PC-9 (cell line): Measurements from ENCODE around the gene ROPN1. TPM values are rescaled to one million over a fixed set of nuclear protein-coding genes. Genes with fewer than 3 reads are reported as not detected.

Source experiments
- BruUV-seq: library from RNA; stranded (reverse); fragments of 400-500 nt; replicated peaks from 2 replicates; lab custom pipeline; 2021; lab: Mats Ljungman, UMichigan
- CTCF ChIA-PET: fragments of 300-600 bp; sonication (Branson Sonifier 250); formaldehyde crosslinking; loops from one replicate; lab custom pipeline; 2022; ENCODE audit warnings: antibody characterized with exemption; lab: Charles Lee
- POLR2A ChIA-PET: fragments of 300-600 bp; sonication (Branson Sonifier 250); formaldehyde crosslinking; loops from one replicate; lab custom pipeline; 2022; ENCODE audit warnings: antibody characterized with exemption; ENCODE audit not compliant: unreplicated experiment; lab: Charles Lee
- DNase-seq, 2 experiments: peaks; one replicate each; pipeline versions ENCODE4 v3.0.0 to v3.0.0-alpha.2; 2015 to 2022; ENCODE audit warnings: mixed read lengths in 1 of 2
- H2AFZ ChIP-seq: fragments of 200-600 bp; sonication (generic); 2 replicates; pipeline ENCODE4 v1.8.1; 2017; ENCODE audit warnings: antibody characterized with exemption
- H3F3A ChIP-seq: fragments of 200-600 bp; sonication (generic); 2 replicates; pipeline ENCODE4 v1.8.1; 2017; ENCODE audit warnings: antibody characterized with exemption, mild to moderate bottlenecking, low read depth; ENCODE audit not compliant: insufficient read depth
- H3K27ac ChIP-seq: fragments of 200-600 bp; sonication (generic); 2 replicates; pipeline ENCODE4 v1.6.1; 2016; ENCODE audit warnings: mixed run types
- H3K27me3 ChIP-seq: fragments of 200-600 bp; sonication (generic); 2 replicates; pipeline ENCODE4 v1.6.1; 2016; ENCODE audit warnings: low read depth, mixed run types; ENCODE audit not compliant: insufficient read depth
- H3K36me3 ChIP-seq: fragments of 200-600 bp; sonication (generic); 2 replicates; pipeline ENCODE4 v1.6.1; 2016; ENCODE audit warnings: low read depth, mixed run types
- H3K4me1 ChIP-seq: fragments of 200-600 bp; sonication (generic); replicated peaks from 2 replicates; pipeline ENCODE4 v1.6.1; 2016; ENCODE audit warnings: mixed run types; ENCODE audit not compliant: insufficient read depth
- H3K4me2 ChIP-seq: fragments of 200-600 bp; sonication (generic); 2 replicates; pipeline ENCODE4 v1.6.1; 2017; ENCODE audit warnings: mixed run types
- H3K4me3 ChIP-seq: fragments of 200-600 bp; sonication (generic); 2 replicates; pipeline ENCODE4 v1.6.1; 2016; ENCODE audit warnings: mixed run types
- H3K79me2 ChIP-seq: fragments of 200-600 bp; sonication (generic); 2 replicates; pipeline ENCODE4 v1.6.1; 2017; ENCODE audit warnings: low read depth, mixed run types
- H3K9me2 ChIP-seq: fragments of 200-600 bp; sonication (generic); 2 replicates; pipeline ENCODE4 v1.8.1; 2017; ENCODE audit warnings: mild to moderate bottlenecking; ENCODE audit not compliant: insufficient read depth
- H3K9me3 ChIP-seq: fragments of 200-600 bp; sonication (generic); 2 replicates; pipeline ENCODE4 v1.8.1; 2016; ENCODE audit warnings: low read depth; ENCODE audit not compliant: insufficient read depth
- H4K20me1 ChIP-seq: fragments of 200-600 bp; sonication (generic); 2 replicates; pipeline ENCODE4 v1.8.1; 2017; ENCODE audit not compliant: insufficient read depth
- CTCF ChIP-seq: fragments of 200-600 bp; sonication (generic); conservative IDR thresholded peaks from 2 replicates; pipeline ENCODE4 v1.6.1; 2017; ENCODE audit warnings: mixed run types, antibody characterized with exemption, mild to moderate bottlenecking, moderate library complexity
- EZH2 ChIP-seq: fragments of 200-600 bp; sonication (generic); IDR thresholded peaks from 2 replicates; pipeline ENCODE4 v1.8.0; 2017; ENCODE audit warnings: antibody characterized with exemption, low read depth
- intact Hi-C: fragments of 100-400 bp; cut with micrococcal nuclease; formaldehyde crosslinking; loops from one replicate; pipeline ENCODE4 v1.10.0; 2022; ENCODE audit not compliant: unreplicated experiment
- total RNA-seq: library from RNA; stranded (reverse); gene quantifications from 2 replicates; pipeline ENCODE4 v1.2.3, GENCODE V29; 2021

Gene ROPN1
- total RNA-seq, 1 experiment from 2014 or later = not detected

- TF ChIP-seq EZH2 (no peak), CTCF (no peak)
- ChIA-PET POLR2A (no interaction called here), CTCF (no interaction called here)
- H4K20me1 ChIP-seq = no peaks in the 10 kb centered on the region
- no peaks in the 10 kb centered on the region for H3K36me3 ChIP-seq
- DNase-seq = no peak
- no peak overlapping the region for H3K4me3 ChIP-seq
- no peak overlapping the region for H2AFZ ChIP-seq
- H3K79me2 ChIP-seq = no peaks in the 10 kb centered on the region
- H3K27ac ChIP-seq = no peak overlapping the region
- BruUV-seq = no TSS peak
- H3K9me2 ChIP-seq = no peaks in the 10 kb centered on the region; the same call in 1 of the 2 replicates
- no peaks in the 10 kb centered on the region for H3K27me3 ChIP-seq
- H3K4me1 ChIP-seq = no peaks in the 10 kb centered on the region
- H3K4me2 ChIP-seq = no peak overlapping the region
- H3K9me3 ChIP-seq = no peaks in the 10 kb centered on the region; the same call in 1 of the 2 replicates
- no peaks in the 10 kb centered on the region for H3F3A ChIP-seq
- intact Hi-C loops = no loop called here
These were observed 43.5 kb downstream of the ROPN1 start for GRCh38 chr3:123948449-123948848.

- no peak overlapping the region for H3K4me3 ChIP-seq
- no peak overlapping the region for H3K4me2 ChIP-seq
- H3K27me3 ChIP-seq = no peaks in the 10 kb centered on the region
- no peak for DNase-seq
- no TSS peak for BruUV-seq
- no peaks in the 10 kb centered on the region; the same call in 1 of the 2 replicates for H3K9me3 ChIP-seq
- POLR2A ChIA-PET = no interaction called here
- H3K27ac ChIP-seq = no peak overlapping the region
- H3K79me2 ChIP-seq = no peaks in the 10 kb centered on the region
- TF ChIP-seq CTCF (no peak), EZH2 (no peak)
- CTCF ChIA-PET = no interaction called here
- H3K36me3 ChIP-seq = no peaks in the 10 kb centered on the region
- no peaks in the 10 kb centered on the region for H3F3A ChIP-seq
- intact Hi-C loops = no loop called here
- no peak overlapping the region for H2AFZ ChIP-seq
- no peaks in the 10 kb centered on the region for H3K4me1 ChIP-seq
- H4K20me1 ChIP-seq = no peaks in the 10 kb centered on the region
- no peaks in the 10 kb centered on the region; the same call in 1 of the 2 replicates for H3K9me2 ChIP-seq
These were observed 44.4 kb downstream of the ROPN1 start for GRCh38 chr3:123947482-123947881.

DNA sequence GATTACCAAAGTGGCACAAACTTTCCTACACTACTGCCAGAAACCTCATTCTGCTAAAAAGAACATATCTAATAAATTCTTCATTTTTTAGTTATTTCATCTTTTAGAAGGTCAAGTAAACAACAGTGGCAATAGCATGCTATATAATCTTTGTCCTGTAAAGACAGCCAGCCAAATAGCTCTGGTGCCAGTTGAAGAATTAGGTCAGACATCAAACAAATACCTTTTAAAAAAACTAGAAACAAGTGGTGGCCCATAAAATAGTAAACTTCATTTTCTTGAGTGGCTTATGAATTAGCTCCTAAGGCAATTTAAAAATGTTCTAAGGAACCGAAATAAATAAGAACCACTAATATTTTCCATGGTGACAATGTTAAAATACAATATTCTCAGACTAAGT lies 50.4 kb downstream of the ROPN1 start:
- H3F3A ChIP-seq = no peaks in the 10 kb centered on the region
- no peaks in the 10 kb centered on the region for H3K79me2 ChIP-seq
- H3K27ac ChIP-seq = no peak overlapping the region
- no TSS peak for BruUV-seq
- H3K4me2 ChIP-seq = no peak overlapping the region
- DNase-seq = no peak
- H3K9me3 ChIP-seq = no peaks in the 10 kb centered on the region
- no peaks in the 10 kb centered on the region for H3K9me2 ChIP-seq
- intact Hi-C loops = no loop called here
- H3K36me3 ChIP-seq = peaks cover 7% of the 10 kb centered on the region
- no peaks in the 10 kb centered on the region for H3K27me3 ChIP-seq
- no peaks in the 10 kb centered on the region for H3K4me1 ChIP-seq
- TF ChIP-seq EZH2 (no peak), CTCF (no peak)
- POLR2A ChIA-PET = no interaction called here
- H2AFZ ChIP-seq = no peak overlapping the region
- no peaks in the 10 kb centered on the region for H4K20me1 ChIP-seq
- H3K4me3 ChIP-seq = no peak overlapping the region
- CTCF ChIA-PET = interaction anchor here (0.6 kb wide), 1 partner anchor 124 kb away, joined by 3 read pairs; no protein-coding TSS in a partner anchor
